ENCODE results near the gene HRK. TPM values are rescaled to one million over a fixed set of nuclear protein-coding genes. Genes with fewer than 3 reads are reported as not detected.

HRK gene
- total RNA-seq, 1 donor from 2014 or later = not detected

DNA sequence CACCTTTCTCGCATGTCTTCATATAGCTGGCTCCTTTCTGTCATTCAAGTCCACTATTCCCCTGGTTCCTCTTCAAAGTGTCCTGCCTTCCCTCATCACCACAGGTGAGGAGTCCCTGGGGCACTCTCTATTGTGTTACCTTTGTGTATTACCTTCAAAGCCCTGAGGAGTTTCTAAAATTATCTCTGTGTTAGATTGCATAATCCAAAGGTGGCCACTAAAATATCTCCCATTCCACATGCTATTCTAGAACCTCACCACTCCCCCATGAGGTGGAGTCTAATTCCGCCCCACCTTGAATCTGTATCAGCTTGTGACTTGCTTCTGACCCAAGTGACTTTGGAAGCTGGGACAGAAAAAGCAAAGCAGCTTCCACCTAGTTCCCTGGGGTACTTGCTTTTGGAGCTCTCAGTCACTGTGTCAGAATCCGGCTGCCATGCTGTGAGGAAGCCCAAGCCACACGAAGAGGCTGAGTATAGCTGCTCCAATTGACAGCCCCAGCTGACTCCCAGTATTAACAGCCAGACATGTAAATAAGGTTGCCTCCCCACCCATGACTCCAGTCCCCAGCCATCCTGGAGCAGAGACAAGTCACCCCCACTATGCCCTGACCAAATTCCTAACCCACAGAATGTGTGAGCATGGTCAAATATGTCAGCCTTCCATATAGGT, 6.8 kb downstream of the HRK start:
- intact Hi-C loops (cut with micrococcal nuclease) = no loop called here

DNA sequence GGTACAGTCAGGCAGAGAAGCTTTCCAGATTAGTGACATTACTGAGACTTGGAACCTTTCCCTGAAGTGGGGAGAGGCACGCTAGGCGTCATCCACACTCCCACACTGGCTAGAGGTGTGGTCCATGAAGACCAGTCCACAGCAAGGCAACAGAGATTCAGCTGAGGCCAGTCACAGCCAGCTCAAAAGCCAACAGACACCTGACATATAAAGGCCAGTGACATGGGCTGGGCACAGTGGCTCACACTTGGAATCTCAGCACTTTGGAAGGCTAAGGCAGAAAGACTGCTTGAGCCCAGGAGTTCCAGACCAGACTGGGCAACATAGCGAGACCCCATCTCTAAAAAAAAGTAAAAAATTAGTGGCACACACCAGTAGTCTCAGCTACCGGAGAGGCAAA, 10.9 kb downstream of the HRK start:
- intact Hi-C loops (cut with micrococcal nuclease) = no loop called here

DNA sequence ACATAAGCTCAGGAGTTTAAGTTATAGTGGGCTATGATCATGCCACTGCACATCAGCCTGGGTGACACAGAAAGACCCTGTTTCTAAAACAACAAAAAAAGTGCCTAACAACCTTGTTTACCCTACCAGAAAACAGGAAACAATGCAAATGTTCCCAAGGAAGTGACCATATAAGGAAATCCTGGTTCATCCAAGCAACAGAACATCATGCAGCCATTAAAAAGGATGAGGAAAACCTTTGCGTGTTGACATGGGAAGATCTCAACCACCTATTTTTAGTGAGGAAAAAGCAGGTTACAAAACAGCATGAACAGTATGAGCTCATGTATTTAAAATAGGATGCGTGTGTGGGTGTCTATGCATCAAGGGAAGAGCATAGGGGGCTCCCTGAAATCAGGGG, 13.7 kb downstream of the HRK start:
- intact Hi-C loops (cut with micrococcal nuclease) = no loop called here

DNA sequence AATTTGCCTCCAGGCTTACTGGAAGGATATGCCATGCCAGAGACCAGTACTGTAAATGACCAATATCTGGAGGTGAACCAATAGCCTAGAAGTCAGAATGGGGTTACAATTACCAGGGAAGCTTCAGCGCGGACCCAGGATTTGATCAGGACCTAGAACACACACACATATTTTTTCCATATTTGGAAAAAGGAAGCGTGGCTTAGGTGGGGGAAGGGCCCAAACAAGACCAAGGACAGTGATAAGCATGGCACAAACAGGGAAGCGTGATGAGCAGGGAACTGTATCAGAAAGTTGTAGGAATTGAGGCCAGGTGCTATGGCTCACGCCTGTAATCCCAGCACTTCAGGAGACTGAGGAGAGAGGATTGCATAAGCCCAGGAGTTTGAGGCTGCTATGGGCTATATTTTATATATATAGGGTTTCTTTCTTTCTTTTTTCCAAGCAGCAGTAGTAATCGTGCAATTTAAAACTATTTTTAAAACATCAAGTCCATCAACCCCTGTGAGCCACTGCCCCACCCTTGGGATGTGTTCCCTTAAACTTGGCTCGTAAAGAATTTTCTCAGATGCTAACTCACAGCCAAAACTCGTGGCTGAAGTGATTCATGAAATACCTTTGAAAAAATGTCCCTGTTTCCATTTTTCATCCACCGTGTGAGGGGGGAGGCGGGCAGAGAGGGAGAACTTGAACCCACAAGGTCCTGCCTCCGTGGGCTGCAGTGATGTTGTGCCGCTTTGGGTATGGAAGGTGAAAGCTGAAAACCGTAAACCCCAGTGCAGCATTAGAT, 16.7 kb downstream of the HRK start:
- intact Hi-C loops (cut with micrococcal nuclease) = no loop called here

DNA sequence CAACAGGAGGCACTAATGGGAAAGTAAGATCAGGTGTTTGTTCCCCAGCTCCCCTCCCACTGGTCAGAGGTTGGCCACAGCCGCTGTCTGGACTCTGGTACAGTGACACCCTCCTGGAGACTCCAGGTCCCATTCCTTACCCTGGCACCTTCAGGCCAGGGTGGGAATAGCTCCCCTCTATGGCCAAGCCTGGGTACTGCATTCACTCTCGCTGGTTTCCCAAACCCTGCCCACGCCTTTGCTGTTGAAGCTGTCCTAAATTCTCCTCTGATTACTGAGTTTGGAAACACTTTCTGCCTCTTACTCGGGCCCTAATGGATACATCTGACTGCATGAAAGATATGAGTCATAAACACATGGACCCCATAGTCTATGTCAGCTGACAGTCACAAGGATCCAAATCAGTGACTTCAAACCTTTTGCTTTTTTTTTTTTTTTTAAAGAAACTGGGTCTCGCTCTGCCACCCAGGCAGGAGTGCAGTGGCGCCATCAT, 17.9 kb downstream of the HRK start:
- intact Hi-C loops (cut with micrococcal nuclease) = no loop called here

DNA sequence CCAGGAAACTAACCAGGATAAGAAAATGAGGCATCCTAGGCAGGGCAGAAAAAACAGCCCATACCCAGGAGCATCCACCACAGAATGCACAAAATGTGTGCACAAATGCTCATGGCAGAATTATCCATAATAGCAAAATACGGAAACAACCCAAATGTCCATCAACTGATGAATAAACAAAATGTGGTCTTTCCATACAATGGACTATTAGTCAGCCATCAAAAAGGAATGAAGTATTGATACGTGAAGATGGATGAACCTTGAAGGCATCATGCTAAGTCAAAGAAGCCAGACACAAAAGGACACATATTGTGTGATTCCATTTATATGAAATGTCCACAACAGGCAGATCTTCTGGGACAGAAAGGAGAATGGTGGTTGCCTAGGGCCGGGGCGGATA, 19.1 kb downstream of the HRK start:
- intact Hi-C loops (cut with micrococcal nuclease) = no loop called here

DNA sequence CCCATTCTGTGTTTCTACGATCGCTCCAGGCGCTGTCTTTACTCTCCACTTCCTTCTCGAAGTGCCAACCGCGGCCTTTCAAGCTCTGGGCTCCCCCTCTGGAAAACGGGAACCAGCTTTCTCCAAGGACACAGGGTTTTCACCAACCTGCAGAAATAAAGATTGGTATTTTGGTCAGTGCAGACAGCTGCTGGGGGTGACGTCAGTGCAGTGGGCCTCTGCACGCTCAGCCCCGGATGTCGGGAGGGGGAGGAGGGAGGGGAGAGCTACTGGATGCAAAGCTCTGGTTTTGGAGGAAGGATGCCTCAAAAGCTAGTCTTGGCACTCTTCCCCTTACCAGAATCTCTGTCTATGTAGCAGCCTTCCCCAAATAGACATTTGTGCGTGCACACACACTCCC, 19.9 kb downstream of the HRK start:
- intact Hi-C loops (cut with micrococcal nuclease) = loop anchor here (2.0 kb wide), 1 partner anchor 43 kb away; no protein-coding TSS in a partner anchor

DNA sequence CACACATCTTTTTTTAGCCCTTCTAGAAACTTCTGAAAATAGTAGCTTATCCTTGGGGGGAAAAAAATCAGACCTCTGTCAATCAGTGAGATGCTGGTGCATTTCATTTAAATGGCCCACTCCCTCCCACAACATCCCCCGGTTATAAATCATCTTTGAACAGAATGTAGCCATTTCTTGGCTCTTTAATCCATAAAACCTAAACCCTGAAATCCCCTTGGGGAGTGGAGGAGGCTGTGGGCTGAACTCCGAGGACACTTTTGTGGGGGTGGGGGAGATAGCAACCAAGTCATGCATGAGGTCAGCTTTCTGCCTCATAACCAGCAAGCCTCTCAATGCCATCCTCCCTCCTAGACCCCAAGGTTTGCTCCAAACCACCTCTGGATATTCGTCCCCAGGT, 21.0 kb downstream of the HRK start:
- intact Hi-C loops (cut with micrococcal nuclease) = loop anchor here (2.0 kb wide), 1 partner anchor 41 kb away; no protein-coding TSS in a partner anchor

DNA sequence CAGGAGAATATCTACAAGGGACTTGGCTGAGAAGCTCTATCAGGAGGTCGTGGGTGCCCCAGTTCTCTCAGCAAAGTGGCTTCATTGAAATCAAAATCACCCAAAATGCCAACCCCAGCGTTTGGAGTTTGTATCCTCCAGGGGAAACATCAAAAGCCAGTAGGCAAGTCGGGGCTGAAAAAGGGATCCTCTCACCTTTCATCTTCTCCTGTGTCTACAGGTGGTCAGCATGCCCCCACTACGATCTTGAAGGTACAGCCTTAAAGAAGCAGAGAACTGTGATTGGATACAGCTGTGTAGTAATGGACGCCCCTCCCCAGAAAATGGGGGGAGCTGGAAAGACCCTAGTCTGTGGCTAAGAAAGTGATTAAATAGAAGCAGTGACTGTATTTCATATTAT, 22.2 kb downstream of the HRK start:
- intact Hi-C loops (cut with micrococcal nuclease) = no loop called here

DNA sequence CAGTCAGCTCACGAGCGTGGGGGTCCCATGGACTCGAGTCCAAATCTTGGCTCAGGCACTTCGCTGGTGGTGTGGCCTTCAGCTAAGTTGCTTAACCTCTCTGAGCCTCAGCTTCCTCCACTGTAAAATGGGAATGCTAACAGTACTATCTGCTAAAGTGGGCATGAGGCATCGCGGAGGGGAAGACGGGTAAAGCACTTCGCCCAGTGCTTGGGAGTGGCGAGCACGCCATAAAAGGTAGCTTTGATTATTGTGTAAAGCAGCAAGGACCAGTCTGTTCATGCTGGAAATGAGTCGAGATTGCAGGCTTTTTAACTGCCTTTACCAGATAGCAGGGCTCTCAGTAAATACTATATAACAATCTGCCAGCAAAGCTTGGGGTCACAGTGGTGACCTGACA, 24.5 kb downstream of the HRK start:
- intact Hi-C loops (cut with micrococcal nuclease) = no loop called here

DNA sequence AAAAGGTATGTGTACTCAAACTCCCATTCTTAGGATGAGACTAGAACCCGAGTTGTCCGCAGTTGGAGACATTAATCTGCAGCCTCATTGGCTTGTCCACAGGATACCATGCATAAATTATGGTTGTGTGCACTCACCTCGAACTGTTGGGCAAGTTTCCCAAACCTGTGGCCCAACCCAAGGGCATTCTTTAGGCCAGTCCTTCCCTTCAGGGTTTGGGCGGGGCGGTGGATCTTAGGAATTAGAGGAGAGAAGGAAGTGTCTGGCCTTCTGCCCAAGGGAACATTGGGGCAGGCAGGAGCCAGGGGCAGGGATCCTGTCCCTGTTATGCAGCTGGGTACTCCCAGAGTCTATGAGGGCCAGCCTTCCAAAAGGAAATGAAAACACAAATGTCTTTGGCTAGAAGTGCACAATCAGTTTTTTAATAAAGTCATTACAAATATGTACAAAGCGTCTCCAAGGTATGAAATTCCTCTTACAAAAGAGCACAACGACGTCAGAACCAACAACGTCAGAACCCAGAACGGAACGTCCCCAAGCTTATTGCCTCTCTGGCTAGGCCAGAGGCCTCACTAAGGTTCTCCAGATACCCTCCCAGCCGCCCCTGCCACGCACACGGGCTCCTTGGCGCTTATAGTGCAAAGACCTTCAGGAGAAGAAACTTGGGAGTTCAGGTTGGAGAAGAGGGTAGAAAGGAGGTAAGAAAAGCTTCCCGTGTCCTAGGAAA, 25.3 kb downstream of the HRK start:
- intact Hi-C loops (cut with micrococcal nuclease) = no loop called here

DNA sequence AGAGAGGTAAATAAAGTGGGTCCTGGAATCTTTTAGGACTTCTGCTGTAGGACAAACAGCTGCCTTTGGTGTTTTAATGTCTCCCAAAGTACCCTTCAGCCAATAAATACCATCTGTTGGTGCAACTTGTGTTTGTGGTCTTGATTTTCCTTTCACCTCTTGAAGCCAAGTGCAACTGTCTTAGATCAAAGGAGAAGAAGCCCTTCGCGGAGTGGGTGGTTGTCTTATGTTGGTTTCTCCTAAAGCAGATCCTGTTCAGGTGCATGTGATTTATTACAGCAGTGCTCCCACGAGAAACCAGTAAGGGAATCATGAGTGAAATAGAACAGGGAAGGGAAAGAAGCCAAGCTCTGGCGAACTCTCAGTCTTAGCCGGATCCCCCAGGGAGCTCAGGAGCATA, 27.7 kb downstream of the HRK start:
- intact Hi-C loops (cut with micrococcal nuclease) = no loop called here

DNA sequence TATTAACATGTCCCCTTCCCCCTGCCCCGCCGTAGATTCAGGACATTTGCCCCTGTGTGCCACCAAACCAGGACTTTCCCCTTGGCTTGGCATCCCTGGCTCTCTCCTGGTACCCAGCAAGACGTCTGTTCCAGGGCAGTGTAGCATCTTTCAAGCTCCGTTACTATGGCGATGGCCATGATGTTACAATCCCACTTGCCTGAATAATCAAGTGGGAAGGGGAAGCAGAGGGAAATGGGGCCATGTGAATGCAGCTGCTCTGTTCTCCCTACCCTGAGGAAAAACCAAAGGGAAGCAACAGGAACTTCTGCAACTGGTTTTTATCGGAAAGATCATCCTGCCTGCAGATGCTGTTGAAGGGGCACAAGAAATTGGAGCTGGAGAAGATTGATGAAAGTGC, 28.9 kb downstream of the HRK start:
- intact Hi-C loops (cut with micrococcal nuclease) = no loop called here

DNA sequence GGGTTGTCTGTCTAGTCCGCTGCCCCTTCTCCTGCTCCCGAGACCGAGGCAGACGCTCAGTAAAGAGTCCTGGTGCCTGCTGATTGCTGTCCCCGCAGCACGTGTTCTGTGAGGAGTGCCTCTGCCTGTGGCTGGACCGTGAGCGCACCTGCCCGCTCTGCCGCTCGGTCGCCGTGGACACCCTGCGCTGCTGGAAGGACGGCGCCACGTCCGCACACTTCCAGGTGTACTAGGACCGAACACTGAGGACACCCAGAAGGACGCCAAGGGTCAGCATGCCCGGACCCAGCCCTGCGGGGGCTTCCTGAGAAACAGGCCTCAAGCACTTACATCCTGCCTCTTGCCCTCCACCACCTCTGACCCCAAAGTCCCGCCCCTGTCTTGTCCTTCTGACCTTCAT, 32.0 kb downstream of the HRK start:
- intact Hi-C loops (cut with micrococcal nuclease) = no loop called here

DNA sequence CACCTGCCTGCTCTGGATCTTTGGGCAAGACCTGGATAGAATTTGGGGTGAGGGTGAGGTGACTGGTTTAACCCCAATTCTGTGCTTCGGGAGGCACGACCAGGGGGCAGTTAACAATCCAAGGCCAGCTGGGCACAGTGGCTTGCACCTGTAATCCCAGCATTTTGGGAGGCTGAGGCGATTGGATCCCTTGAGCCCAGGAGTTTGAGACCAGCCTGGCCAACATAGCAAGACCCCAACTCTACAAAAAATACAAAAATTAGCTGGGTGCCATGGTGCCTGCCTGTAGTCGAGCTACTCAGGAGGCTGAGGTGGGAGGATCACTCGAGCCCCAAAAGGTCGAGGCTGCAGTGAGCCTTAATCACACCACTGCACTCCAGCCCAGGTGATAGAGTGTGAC, 38.2 kb downstream of the HRK start:
- intact Hi-C loops (cut with micrococcal nuclease) = no loop called here

DNA sequence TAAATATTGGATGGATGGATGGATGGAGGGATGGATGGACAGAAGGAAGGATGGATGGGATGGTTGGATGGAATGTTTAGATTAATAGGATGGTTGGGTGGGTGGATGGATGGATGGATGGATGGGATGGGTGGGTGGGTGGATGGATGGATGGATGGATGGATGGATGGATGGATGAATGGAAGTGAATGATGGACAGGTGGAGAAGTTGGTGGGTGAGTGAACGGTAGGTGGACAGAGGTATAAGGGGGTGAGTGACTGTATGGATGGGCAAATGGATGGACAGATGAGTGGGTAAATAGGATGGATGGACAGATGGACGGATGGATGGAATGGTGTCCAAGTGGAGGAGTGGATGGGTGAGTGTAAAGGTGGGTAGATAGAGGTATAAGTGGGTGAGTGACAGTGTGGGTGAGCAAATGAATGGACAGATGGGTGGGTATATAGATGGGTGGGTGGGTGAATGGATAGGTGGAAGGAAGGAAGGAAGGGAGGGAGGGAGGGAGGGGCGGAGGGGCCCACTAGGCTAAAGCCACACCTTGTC, 41.9 kb downstream of the HRK start:
- intact Hi-C loops (cut with micrococcal nuclease) = no loop called here

DNA sequence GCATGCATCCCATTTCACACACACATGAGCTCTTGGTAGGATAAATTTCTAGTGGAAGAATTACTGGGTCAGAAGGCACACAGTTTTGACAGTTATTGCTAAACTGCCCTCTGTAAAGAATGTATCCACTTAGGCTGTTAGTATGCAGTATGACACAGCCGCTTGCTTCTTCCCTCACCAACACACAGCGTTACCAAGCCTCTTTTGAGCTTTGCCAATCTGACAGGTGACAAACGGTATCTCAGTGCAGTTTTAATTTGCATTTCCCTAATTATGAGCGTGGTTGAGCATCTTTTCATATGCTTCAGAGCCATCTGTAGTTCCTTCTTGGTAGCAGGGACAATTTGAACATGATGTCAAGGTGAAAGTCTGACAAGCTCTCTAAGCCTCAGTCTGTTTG, 42.9 kb downstream of the HRK start:
- intact Hi-C loops (cut with micrococcal nuclease) = no loop called here

DNA sequence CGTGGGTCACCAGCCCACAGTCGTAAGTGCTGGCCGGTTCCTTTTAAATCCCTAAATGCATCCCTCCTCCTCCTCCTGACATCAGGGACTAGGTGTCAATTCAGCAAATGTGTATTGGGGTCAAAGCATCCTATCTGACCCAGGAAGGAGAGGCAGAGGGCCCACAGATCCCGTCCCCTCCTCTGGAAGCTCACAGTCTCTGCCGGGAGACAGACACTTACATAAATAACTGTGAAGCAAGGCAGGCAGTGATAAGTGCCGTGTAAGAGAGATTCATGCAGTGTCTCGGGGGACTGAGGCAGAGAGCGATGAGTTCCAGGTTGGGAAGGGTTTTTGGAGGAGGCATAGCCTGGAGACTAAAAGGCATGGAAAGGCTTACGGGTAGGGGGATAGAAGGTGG, 44.1 kb downstream of the HRK start:
- intact Hi-C loops (cut with micrococcal nuclease) = no loop called here

DNA sequence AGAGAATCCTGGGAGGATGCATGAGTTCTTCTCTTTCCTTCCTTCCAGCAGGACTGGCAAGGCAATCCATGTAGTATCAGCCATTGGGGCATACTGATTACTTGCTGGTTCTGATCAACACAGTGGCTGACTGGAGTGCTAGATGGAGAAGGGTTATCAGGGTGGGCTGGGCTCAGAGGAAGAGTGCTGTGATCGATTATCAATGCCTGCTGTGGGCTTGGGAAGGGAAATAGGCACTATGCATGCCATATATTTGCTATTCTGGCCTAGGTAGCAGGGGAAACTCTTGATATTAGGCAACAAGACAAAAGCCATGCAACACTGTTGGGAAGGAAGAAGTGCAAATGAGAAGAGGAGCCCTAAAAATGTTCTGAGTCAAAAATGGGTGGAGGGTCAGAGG, 45.8 kb downstream of the HRK start:
- intact Hi-C loops (cut with micrococcal nuclease) = no loop called here

DNA sequence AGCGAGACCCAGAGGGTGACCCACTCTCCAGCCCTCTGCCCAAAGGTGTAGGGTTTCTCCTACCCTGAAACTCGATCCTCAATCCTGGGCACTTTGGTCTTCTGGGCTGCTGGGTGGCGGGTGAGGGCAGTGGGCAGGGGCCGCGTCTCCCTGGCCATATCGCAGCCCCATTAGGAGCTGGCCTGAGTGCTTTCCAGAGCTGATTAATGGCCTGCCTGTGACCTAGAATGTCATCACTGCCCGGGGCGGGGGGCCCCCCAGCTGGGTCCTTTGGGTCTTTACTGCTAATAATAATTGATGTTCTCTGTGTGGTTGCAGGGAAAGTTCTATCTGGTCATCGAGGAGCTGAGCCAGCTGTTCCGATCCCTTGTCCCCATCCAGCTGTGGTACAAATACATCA, 47.8 kb downstream of the HRK start:
- intact Hi-C loops (cut with micrococcal nuclease) = no loop called here

DNA sequence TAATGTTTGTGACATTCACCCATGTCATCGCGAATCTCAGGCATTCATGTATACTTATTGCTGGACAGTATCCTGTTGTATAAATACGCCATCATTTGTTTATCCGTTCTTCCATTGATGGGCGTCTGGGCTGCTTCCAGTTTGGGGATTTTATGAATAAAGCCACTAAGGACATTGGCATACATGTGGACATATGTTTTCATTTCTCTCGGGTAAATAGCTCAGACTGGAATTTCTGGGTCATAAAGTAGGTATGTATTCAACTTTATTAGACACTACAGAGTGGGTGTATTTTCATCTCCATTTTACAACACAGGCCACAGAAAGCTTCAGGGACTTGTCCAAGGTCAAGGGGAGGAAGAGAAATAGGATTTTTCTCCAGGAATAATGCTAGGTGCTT, 48.9 kb downstream of the HRK start:
- intact Hi-C loops (cut with micrococcal nuclease) = no loop called here

DNA sequence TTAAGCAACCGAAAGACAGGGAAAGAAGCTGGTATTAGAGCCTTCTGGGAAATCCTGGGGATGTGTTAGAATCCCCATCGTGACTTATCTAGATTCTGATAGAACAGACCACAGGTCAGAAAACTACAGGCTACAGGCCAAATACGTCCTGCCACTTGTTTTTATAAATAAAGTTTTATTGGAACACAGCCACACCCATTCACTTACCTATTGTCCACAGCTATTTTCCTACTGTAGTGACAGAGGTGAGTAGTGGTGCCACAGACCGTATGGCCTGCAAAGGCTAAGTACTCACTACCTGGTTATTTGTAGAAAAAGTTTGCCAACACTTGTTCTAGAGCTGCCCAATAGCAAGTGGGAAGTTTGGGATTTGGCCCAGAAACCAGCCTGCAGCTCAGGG, 53.8 kb downstream of the HRK start:
- intact Hi-C loops (cut with micrococcal nuclease) = no loop called here

Data from T-helper 2 cell treated with Interferon-gamma antibody and Interleukin-4, amounts not matched to agents 100 ng/mL and 5 ng/mL, for 36 hours (primary cell).